HEK293 (cell line): ENCODE results near the gene FKBP9.
A peak's percentile ranks its signal among the peaks of the same experiment; 100 is the strongest.

Source experiments
- CTCF ChIA-PET: fragments of 350-600 bp; formaldehyde crosslinking; extraction: SDS; loops from one replicate; lab custom pipeline; 2021; ENCODE audit warnings: antibody characterized with exemption; lab: Yijun Ruan, JAX
- POLR2A ChIA-PET: fragments of 300-600 bp; formaldehyde crosslinking; extraction: SDS; loops from one replicate; lab custom pipeline; 2020; ENCODE audit warnings: antibody characterized with exemption, inconsistent platforms; lab: Yijun Ruan, JAX
- H3K27ac ChIP-seq: fragments of 200-500 bp; sonication (Bioruptor generic); 2 replicates; pipeline ENCODE4 v1.5.1; 2014; ENCODE audit warnings: low read depth, low read length, control low read depth, inconsistent platforms; ENCODE audit errors: extremely low read depth
- H3K36me3 ChIP-seq, 2 experiments: fragments of 200-500 bp in 1 of 2; sonication (Bioruptor generic) in 1 of 2; 1 replicate in 1 of 2; 2 replicates in 1 of 2; pipeline ENCODE4 v1.5.1; 2014 to 2017; ENCODE audit warnings: inconsistent platforms in 2 of 2, low read length in 2 of 2; ENCODE audit not compliant: control insufficient read depth in 2 of 2, insufficient read depth in 1 of 2
- H3K4me1 ChIP-seq: fragments of 200-500 bp; sonication (Bioruptor generic); 2 replicates; pipeline ENCODE4 v1.5.1; 2014; ENCODE audit warnings: mild to moderate bottlenecking, low read length, inconsistent platforms; ENCODE audit not compliant: control insufficient read depth, insufficient read depth
- H3K4me3 ChIP-seq: 2 replicates; pipeline ENCODE4 v1.5.1; 2011; ENCODE audit warnings: low read depth, mild to moderate bottlenecking, control low read depth, low read length, moderate library complexity
- H3K9me3 ChIP-seq: fragments of 200-500 bp; sonication (Bioruptor generic); 2 replicates; pipeline ENCODE4 v1.5.1; 2014; ENCODE audit warnings: low read depth, low read length, inconsistent platforms; ENCODE audit not compliant: control insufficient read depth, insufficient read depth
- KLF1 ChIP-seq: fragments of 450-650 bp; formaldehyde crosslinking; IDR thresholded peaks from 2 replicates; pipeline ENCODE4 v1.5.1; 2016; ENCODE audit warnings: missing biosample characterization, missing genetic modification characterization
- KLF10 ChIP-seq: fragments of 450-650 bp; IDR thresholded peaks from 2 replicates; pipeline ENCODE4 v1.5.1; 2018; ENCODE audit warnings: missing biosample characterization, mild to moderate bottlenecking, missing genetic modification characterization
- KLF9 ChIP-seq: fragments of 450-650 bp; formaldehyde crosslinking; IDR thresholded peaks from 2 replicates; pipeline ENCODE4 v1.5.1; 2016; ENCODE audit warnings: missing biosample characterization, missing genetic modification characterization, low read depth
- MZF1 ChIP-seq: fragments of 450-650 bp; formaldehyde crosslinking; IDR thresholded peaks from 2 replicates; pipeline ENCODE4 v1.5.1; 2017; ENCODE audit warnings: missing biosample characterization, missing genetic modification characterization, borderline replicate concordance
- SETDB1 ChIP-seq: IDR thresholded peaks from one replicate; pipeline ENCODE4 v1.6.1; 2017; ENCODE audit warnings: mild to moderate bottlenecking, low read length, moderate library complexity, mixed read lengths; ENCODE audit not compliant: insufficient read length
- YY2 ChIP-seq: fragments of 450-650 bp; formaldehyde crosslinking; IDR thresholded peaks from 2 replicates; pipeline ENCODE4 v1.5.1; 2016; ENCODE audit warnings: missing biosample characterization, missing genetic modification characterization
- ZBTB1 ChIP-seq: fragments of 450-650 bp; formaldehyde crosslinking; IDR thresholded peaks from 2 replicates; pipeline ENCODE4 v1.5.1; 2016; ENCODE audit warnings: missing biosample characterization, missing genetic modification characterization
- ZNF184 ChIP-seq: fragments of 450-650 bp; IDR thresholded peaks from 2 replicates; pipeline ENCODE4 v1.5.1; 2018; ENCODE audit warnings: missing biosample characterization, mild to moderate bottlenecking, missing genetic modification characterization
- ZNF23 ChIP-seq: fragments of 450-650 bp; formaldehyde crosslinking; IDR thresholded peaks from 2 replicates; pipeline ENCODE4 v1.5.1; 2016; ENCODE audit warnings: missing biosample characterization, missing genetic modification characterization, borderline replicate concordance
- ZNF311 ChIP-seq: fragments of 450-650 bp; formaldehyde crosslinking; IDR thresholded peaks from 2 replicates; pipeline ENCODE4 v1.5.1; 2017; ENCODE audit warnings: missing biosample characterization, missing genetic modification characterization, borderline replicate concordance
- ZNF423 ChIP-seq: fragments of 450-650 bp; formaldehyde crosslinking; IDR thresholded peaks from 2 replicates; pipeline ENCODE4 v1.5.1; 2016; ENCODE audit warnings: missing biosample characterization, missing genetic modification characterization
- ZNF514 ChIP-seq: fragments of 450-650 bp; formaldehyde crosslinking; IDR thresholded peaks from 2 replicates; pipeline ENCODE4 v1.5.1; 2016; ENCODE audit warnings: missing biosample characterization, missing genetic modification characterization
- ZNF549 ChIP-seq: fragments of 450-650 bp; IDR thresholded peaks from 2 replicates; pipeline ENCODE4 v1.5.1; 2018; ENCODE audit warnings: missing biosample characterization, missing genetic modification characterization, mild to moderate bottlenecking, inconsistent platforms, moderate library complexity
- ZNF621 ChIP-seq: fragments of 450-650 bp; formaldehyde crosslinking; IDR thresholded peaks from 2 replicates; pipeline ENCODE4 v1.5.1; 2017; ENCODE audit warnings: missing biosample characterization, missing genetic modification characterization
- ZNF626 ChIP-seq: fragments of 450-650 bp; sonication (Bioruptor Pico); formaldehyde crosslinking; IDR thresholded peaks from 2 replicates; pipeline ENCODE4 v1.5.1; 2018; ENCODE audit warnings: missing biosample characterization, missing genetic modification characterization, inconsistent platforms
- ZNF747 ChIP-seq: fragments of 450-650 bp; formaldehyde crosslinking; IDR thresholded peaks from 2 replicates; pipeline ENCODE4 v1.5.1; 2016; ENCODE audit warnings: missing biosample characterization, missing genetic modification characterization
- ZNF776 ChIP-seq: fragments of 450-650 bp; formaldehyde crosslinking; IDR thresholded peaks from 2 replicates; pipeline ENCODE4 v1.5.0; 2017; ENCODE audit warnings: missing biosample characterization, missing genetic modification characterization, borderline replicate concordance
- ZSCAN30 ChIP-seq: fragments of 450-650 bp; IDR thresholded peaks from 2 replicates; pipeline ENCODE4 v1.5.1; 2018; ENCODE audit warnings: missing biosample characterization, mild to moderate bottlenecking, missing genetic modification characterization, moderate library complexity
- TF ChIP-seq, protein P1 (sequence below): fragments of 450-650 bp; formaldehyde crosslinking; IDR thresholded peaks from 2 replicates; pipeline ENCODE4 v1.5.1; 2017; ENCODE audit warnings: missing biosample characterization, missing genetic modification characterization
- TF ChIP-seq, protein P2 (sequence below): fragments of 450-650 bp; formaldehyde crosslinking; IDR thresholded peaks from 2 replicates; pipeline ENCODE4 v1.5.1; 2016; ENCODE audit warnings: missing biosample characterization, missing genetic modification characterization
- TF ChIP-seq, protein P3 (sequence below): fragments of 450-650 bp; formaldehyde crosslinking; IDR thresholded peaks from 2 replicates; pipeline ENCODE4 v1.5.1; 2016; ENCODE audit warnings: missing biosample characterization, missing genetic modification characterization
- TF ChIP-seq, protein P4 (sequence below): fragments of 450-650 bp; formaldehyde crosslinking; IDR thresholded peaks from 2 replicates; pipeline ENCODE4 v1.5.0; 2017; ENCODE audit warnings: missing biosample characterization, missing genetic modification characterization, borderline replicate concordance
- TF ChIP-seq, protein P5 (sequence below): fragments of 450-650 bp; formaldehyde crosslinking; IDR thresholded peaks from 2 replicates; pipeline ENCODE4 v1.5.1; 2016; ENCODE audit warnings: missing biosample characterization, missing genetic modification characterization
- TF ChIP-seq, protein P6 (sequence below): fragments of 450-650 bp; formaldehyde crosslinking; IDR thresholded peaks from 2 replicates; pipeline ENCODE4 v1.5.1; 2016; ENCODE audit warnings: missing biosample characterization, missing genetic modification characterization

FKBP9 gene

DNA sequence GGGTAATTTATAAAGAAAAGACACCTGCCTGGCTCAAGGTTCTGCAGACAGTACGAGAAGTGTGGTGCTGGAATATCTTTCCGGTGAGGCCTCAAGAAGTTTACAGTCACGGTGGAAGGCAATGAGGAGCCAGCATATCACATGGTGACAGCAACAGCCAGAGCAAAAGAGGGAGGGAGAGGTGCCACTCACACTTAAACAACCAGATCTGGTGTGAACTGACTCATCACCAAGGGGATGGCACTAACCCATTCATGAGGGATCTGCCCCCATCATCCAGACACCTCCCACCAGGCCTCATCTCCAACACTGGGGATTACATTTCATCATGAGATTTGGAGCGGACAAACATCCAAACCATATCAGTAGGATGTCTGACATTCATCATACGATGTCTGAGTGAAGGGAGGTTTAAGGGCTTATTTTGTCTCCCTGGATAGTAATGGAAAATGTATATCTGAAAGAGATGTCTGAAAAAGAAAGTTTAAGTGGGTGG is 42.2 kb upstream of the FKBP9 start:
- no peaks in the 10 kb centered on the region for H3K9me3 ChIP-seq
- no peak overlapping the region for H3K4me3 ChIP-seq
- H3K36me3 ChIP-seq: peaks cover 14 to 31% of the 10 kb centered on the region in 2 experiments
- CTCF ChIA-PET: interaction anchor here (0.7 kb wide), 1 partner anchor 79 kb away, joined by 3 read pairs; no protein-coding TSS in a partner anchor
- POLR2A ChIA-PET: no interaction called here
- TF ChIP-seq KLF1 (no peak), ZNF621 (tag by site-specific recombination) (no peak), ZNF311 (tag by site-specific recombination) (no peak), KLF9 (no peak), MZF1 (tag by site-specific recombination) (no peak), ZNF747 (no peak), ZNF184 (peak; percentile 95)
- TF ChIP-seq, protein P1, sequence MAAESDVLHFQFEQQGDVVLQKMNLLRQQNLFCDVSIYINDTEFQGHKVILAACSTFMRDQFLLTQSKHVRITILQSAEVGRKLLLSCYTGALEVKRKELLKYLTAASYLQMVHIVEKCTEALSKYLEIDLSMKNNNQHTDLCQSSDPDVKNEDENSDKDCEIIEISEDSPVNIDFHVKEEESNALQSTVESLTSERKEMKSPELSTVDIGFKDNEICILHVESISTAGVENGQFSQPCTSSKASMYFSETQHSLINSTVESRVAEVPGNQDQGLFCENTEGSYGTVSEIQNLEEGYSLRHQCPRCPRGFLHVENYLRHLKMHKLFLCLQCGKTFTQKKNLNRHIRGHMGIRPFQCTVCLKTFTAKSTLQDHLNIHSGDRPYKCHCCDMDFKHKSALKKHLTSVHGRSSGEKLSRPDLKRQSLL (tag by site-specific recombination): no peak
- TF ChIP-seq, protein P2, sequence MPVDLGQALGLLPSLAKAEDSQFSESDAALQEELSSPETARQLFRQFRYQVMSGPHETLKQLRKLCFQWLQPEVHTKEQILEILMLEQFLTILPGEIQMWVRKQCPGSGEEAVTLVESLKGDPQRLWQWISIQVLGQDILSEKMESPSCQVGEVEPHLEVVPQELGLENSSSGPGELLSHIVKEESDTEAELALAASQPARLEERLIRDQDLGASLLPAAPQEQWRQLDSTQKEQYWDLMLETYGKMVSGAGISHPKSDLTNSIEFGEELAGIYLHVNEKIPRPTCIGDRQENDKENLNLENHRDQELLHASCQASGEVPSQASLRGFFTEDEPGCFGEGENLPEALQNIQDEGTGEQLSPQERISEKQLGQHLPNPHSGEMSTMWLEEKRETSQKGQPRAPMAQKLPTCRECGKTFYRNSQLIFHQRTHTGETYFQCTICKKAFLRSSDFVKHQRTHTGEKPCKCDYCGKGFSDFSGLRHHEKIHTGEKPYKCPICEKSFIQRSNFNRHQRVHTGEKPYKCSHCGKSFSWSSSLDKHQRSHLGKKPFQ (tag by site-specific recombination): 0 out of 2 replicates have a peak, but pooled peaks have one; percentile 24
- TF ChIP-seq, protein P3, sequence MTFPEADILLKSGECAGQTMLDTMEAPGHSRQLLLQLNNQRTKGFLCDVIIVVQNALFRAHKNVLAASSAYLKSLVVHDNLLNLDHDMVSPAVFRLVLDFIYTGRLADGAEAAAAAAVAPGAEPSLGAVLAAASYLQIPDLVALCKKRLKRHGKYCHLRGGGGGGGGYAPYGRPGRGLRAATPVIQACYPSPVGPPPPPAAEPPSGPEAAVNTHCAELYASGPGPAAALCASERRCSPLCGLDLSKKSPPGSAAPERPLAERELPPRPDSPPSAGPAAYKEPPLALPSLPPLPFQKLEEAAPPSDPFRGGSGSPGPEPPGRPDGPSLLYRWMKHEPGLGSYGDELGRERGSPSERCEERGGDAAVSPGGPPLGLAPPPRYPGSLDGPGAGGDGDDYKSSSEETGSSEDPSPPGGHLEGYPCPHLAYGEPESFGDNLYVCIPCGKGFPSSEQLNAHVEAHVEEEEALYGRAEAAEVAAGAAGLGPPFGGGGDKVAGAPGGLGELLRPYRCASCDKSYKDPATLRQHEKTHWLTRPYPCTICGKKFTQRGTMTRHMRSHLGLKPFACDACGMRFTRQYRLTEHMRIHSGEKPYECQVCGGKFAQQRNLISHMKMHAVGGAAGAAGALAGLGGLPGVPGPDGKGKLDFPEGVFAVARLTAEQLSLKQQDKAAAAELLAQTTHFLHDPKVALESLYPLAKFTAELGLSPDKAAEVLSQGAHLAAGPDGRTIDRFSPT (tag by site-specific recombination): no peak
- TF ChIP-seq, protein P4, sequence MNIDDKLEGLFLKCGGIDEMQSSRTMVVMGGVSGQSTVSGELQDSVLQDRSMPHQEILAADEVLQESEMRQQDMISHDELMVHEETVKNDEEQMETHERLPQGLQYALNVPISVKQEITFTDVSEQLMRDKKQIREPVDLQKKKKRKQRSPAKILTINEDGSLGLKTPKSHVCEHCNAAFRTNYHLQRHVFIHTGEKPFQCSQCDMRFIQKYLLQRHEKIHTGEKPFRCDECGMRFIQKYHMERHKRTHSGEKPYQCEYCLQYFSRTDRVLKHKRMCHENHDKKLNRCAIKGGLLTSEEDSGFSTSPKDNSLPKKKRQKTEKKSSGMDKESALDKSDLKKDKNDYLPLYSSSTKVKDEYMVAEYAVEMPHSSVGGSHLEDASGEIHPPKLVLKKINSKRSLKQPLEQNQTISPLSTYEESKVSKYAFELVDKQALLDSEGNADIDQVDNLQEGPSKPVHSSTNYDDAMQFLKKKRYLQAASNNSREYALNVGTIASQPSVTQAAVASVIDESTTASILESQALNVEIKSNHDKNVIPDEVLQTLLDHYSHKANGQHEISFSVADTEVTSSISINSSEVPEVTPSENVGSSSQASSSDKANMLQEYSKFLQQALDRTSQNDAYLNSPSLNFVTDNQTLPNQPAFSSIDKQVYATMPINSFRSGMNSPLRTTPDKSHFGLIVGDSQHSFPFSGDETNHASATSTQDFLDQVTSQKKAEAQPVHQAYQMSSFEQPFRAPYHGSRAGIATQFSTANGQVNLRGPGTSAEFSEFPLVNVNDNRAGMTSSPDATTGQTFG (tag by site-specific recombination): no peak
- no peak overlapping the region for H3K27ac ChIP-seq
- H3K4me1 ChIP-seq: no peaks in the 10 kb centered on the region

DNA sequence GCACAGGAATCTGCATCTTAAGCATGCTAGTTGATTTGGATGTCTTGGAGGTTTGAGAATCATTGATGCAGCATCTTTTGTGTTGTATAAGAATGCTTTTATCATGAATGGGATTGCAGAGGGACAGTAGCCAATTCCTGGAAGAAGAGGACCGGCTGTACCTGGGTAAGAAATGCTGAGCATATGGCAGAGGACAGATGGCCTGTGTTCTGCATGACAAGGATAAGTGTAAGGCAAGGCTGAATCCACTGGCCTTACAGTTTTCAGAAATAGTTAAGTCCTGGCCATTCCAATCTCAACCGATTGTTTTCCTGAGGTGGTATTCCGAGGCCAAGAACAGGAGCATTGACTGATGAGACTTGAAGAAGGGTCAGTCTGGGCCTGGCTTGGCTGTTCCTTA is 41.2 kb upstream of the FKBP9 start:
- H3K4me1 ChIP-seq: no peaks in the 10 kb centered on the region
- ChIA-PET CTCF (no interaction called here), POLR2A (no interaction called here)
- no peaks in the 10 kb centered on the region for H3K9me3 ChIP-seq
- H3K27ac ChIP-seq: no peak overlapping the region
- peaks cover 15 to 36% of the 10 kb centered on the region in 2 experiments for H3K36me3 ChIP-seq
- H3K4me3 ChIP-seq: no peak overlapping the region
- TF ChIP-seq ZNF23 (tag by site-specific recombination) (no peak), ZNF626 (tag by site-specific recombination) (no peak), KLF10 (no peak), ZNF423 (tag by site-specific recombination) (no peak), ZNF776 (tag by site-specific recombination) (no peak), YY2 (tag by site-specific recombination) (no peak), ZNF549 (tag by site-specific recombination) (no peak), ZSCAN30 (tag by site-specific recombination) (no peak), SETDB1 (no peak), ZBTB1 (no peak), ZNF514 (no peak)
- TF ChIP-seq, protein P5, sequence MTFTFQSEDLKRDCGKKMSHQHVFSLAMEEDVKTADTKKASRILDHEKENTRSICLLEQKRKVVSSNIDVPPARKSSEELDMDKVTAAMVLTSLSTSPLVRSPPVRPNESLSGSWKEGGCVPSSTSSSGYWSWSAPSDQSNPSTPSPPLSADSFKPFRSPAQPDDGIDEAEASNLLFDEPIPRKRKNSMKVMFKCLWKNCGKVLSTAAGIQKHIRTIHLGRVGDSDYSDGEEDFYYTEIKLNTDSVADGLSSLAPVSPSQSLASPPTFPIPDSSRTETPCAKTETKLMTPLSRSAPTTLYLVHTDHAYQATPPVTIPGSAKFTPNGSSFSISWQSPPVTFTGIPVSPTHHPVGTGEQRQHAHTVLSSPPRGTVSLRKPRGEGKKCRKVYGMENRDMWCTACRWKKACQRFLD (tag by site-specific recombination): no peak
- TF ChIP-seq, protein P6, sequence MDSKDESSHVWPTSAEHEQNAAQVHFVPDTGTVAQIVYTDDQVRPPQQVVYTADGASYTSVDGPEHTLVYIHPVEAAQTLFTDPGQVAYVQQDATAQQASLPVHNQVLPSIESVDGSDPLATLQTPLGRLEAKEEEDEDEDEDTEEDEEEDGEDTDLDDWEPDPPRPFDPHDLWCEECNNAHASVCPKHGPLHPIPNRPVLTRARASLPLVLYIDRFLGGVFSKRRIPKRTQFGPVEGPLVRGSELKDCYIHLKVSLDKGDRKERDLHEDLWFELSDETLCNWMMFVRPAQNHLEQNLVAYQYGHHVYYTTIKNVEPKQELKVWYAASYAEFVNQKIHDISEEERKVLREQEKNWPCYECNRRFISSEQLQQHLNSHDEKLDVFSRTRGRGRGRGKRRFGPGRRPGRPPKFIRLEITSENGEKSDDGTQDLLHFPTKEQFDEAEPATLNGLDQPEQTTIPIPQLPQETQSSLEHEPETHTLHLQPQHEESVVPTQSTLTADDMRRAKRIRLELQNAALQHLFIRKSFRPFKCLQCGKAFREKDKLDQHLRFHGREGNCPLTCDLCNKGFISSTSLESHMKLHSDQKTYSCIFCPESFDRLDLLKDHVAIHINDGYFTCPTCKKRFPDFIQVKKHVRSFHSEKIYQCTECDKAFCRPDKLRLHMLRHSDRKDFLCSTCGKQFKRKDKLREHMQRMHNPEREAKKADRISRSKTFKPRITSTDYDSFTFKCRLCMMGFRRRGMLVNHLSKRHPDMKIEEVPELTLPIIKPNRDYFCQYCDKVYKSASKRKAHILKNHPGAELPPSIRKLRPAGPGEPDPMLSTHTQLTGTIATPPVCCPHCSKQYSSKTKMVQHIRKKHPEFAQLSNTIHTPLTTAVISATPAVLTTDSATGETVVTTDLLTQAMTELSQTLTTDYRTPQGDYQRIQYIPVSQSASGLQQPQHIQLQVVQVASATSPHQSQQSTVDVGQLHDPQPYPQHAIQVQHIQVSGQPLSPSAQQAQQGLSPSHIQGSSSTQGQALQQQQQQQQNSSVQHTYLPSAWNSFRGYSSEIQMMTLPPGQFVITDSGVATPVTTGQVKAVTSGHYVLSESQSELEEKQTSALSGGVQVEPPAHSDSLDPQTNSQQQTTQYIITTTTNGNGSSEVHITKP (tag by site-specific recombination): no peak
